Endothelial cell of umbilical vein (primary cell): ENCODE measurements around the gene NCS1. TPM values are rescaled to one million over a fixed set of nuclear protein-coding genes. Genes with fewer than 3 reads are reported as not detected.

ENCODE experiments used
- BruUV-seq: library from RNA; stranded (reverse); fragments of 400-500 nt; replicated peaks from 2 replicates; lab custom pipeline; 2021; lab: Mats Ljungman, UMichigan
- CTCF ChIA-PET: fragments of 300-600, 350-600 bp; sonication (Branson Sonifier 250); formaldehyde crosslinking; loops from one replicate; lab custom pipeline; 2021; ENCODE audit warnings: antibody characterized with exemption, inconsistent platforms; lab: Charles Lee
- POLR2A ChIA-PET: fragments of 300-600, 350-600 bp; sonication (Branson Sonifier 250); formaldehyde crosslinking; loops from one replicate; lab custom pipeline; 2021; ENCODE audit warnings: antibody characterized with exemption, inconsistent platforms; lab: Charles Lee
- DNase-seq: peaks from one replicate; pipeline ENCODE4 v3.0.0-alpha.2; 2011; ENCODE audit warnings: low read depth, low spot score
- FAIRE-seq: peaks from 2 replicates; lab custom pipeline; 2011; peaks lifted over from hg19 to GRCh38; lab: Jason Lieb, UNC
- H2AFZ ChIP-seq: 2 replicates; pipeline ENCODE4 v1.6.0; 2012; ENCODE audit warnings: low read depth, low read length, control low read depth, inconsistent platforms
- H3K27ac ChIP-seq: 2 replicates; pipeline ENCODE4 v1.5.1; 2011; ENCODE audit warnings: low read depth, mild to moderate bottlenecking, control low read depth, low read length, moderate library complexity; ENCODE audit not compliant: insufficient read depth
- H3K27me3 ChIP-seq, 2 experiments: 2 replicates each; pipeline versions ENCODE4 v1.6.0 to v1.6.1; 2011; ENCODE audit warnings: low read length in 2 of 2, mixed read lengths in 1 of 2; ENCODE audit not compliant: control insufficient read depth in 2 of 2, insufficient read depth in 2 of 2
- H3K36me3 ChIP-seq, 2 experiments: 2 replicates in 1 of 2; 3 replicates in 1 of 2; pipeline ENCODE4 v1.5.1; 2011; ENCODE audit warnings: low read length in 2 of 2, mild to moderate bottlenecking in 1 of 2, moderate library complexity in 1 of 2; ENCODE audit not compliant: control insufficient read depth in 2 of 2, insufficient read depth in 2 of 2; ENCODE audit errors: extremely low read depth in 1 of 2
- H3K4me1 ChIP-seq: 3 replicates; pipeline ENCODE4 v1.5.1; 2011; ENCODE audit warnings: mild to moderate bottlenecking, low read length; ENCODE audit not compliant: control insufficient read depth, insufficient read depth; ENCODE audit errors: extremely low read depth
- H3K4me2 ChIP-seq: 2 replicates; pipeline ENCODE4 v1.6.1; 2011; ENCODE audit warnings: low read length, control low read depth, mixed read lengths; ENCODE audit not compliant: insufficient read depth
- H3K4me3 ChIP-seq, 3 experiments: fragments of 200-600 bp in 1 of 3; sonication (generic), shearing (Covaris generic) in 1 of 3; replicated peaks in 1 of 3; 2 replicates each; pipeline ENCODE4 v1.5.1; 2011 to 2016; ENCODE audit warnings: control low read depth in 3 of 3, low read length in 3 of 3, mild to moderate bottlenecking in 2 of 3, inconsistent platforms in 1 of 3, low read depth in 1 of 3, moderate library complexity in 1 of 3; ENCODE audit not compliant: insufficient read depth in 1 of 3
- H3K79me2 ChIP-seq: 2 replicates; pipeline ENCODE4 v1.6.0; 2012; ENCODE audit warnings: low read length, inconsistent platforms; ENCODE audit not compliant: control insufficient read depth, insufficient read depth
- H3K9ac ChIP-seq: replicated peaks from 2 replicates; pipeline ENCODE3; 2011; ENCODE audit warnings: low read length, control low read depth; ENCODE audit not compliant: insufficient read depth; ENCODE audit errors: extremely low read depth
- H3K9me1 ChIP-seq: replicated peaks from 3 replicates; pipeline ENCODE4 v1.6.0; 2011; ENCODE audit warnings: mild to moderate bottlenecking, low read length; ENCODE audit not compliant: control insufficient read depth, insufficient read depth; ENCODE audit errors: extremely low read depth
- H3K9me3 ChIP-seq: replicated peaks from 2 replicates; pipeline ENCODE4 v1.5.1; 2012; ENCODE audit warnings: low read length, inconsistent platforms; ENCODE audit not compliant: control insufficient read depth, insufficient read depth
- H4K20me1 ChIP-seq: replicated peaks from 2 replicates; pipeline ENCODE3; 2011; ENCODE audit warnings: mild to moderate bottlenecking, low read length; ENCODE audit not compliant: control insufficient read depth, insufficient read depth; ENCODE audit errors: extremely low read depth
- EZH2 ChIP-seq: IDR thresholded peaks from 2 replicates; pipeline ENCODE4 v1.6.1; 2012; ENCODE audit warnings: borderline replicate concordance, low read depth, mild to moderate bottlenecking, moderate library complexity, low read length, inconsistent platforms; ENCODE audit not compliant: severe bottlenecking
- FOS ChIP-seq: IDR thresholded peaks from 2 replicates; pipeline ENCODE4 v1.6.1; 2011; ENCODE audit warnings: mild to moderate bottlenecking, low read length, moderate library complexity, borderline replicate concordance; ENCODE audit not compliant: insufficient read depth
- GATA2 ChIP-seq: IDR thresholded peaks from 2 replicates; pipeline ENCODE4 v1.7.0; 2011; ENCODE audit warnings: low read depth, mild to moderate bottlenecking, moderate library complexity, mixed read lengths, low read length; ENCODE audit not compliant: insufficient read length, insufficient read depth
- JUN ChIP-seq: IDR thresholded peaks from 2 replicates; pipeline ENCODE4 v1.6.1; 2011; ENCODE audit warnings: borderline replicate concordance, low read depth; ENCODE audit not compliant: insufficient read length, insufficient read depth
- MYC ChIP-seq: IDR thresholded peaks from one replicate; pipeline ENCODE4 v1.6.1; 2011; ENCODE audit warnings: mild to moderate bottlenecking, low read depth, low read length
- POLR2A ChIP-seq: IDR thresholded peaks from 2 replicates; pipeline ENCODE4 v1.6.1; 2012; ENCODE audit warnings: low read depth, mild to moderate bottlenecking, control low read depth, low read length
- POLR2AphosphoS5 ChIP-seq: IDR thresholded peaks from 2 replicates; pipeline ENCODE4 v1.6.1; 2012; ENCODE audit warnings: low read depth, mild to moderate bottlenecking, control low read depth, low read length, moderate library complexity; ENCODE audit not compliant: insufficient read depth
- dilution Hi-C: fragments of 300-500 bp; cut with MboI; formaldehyde crosslinking; loops from one replicate; pipeline ENCODE4 v1.15.0; 2019; ENCODE audit warnings: low sequenced_read_pairs; ENCODE audit not compliant: extremely low pct_ligation_motif_present
- intact Hi-C: fragments of 100-400 bp; cut with micrococcal nuclease; formaldehyde crosslinking; loops from one replicate; pipeline ENCODE4 v1.10.0; 2022
- polyA plus RNA-seq, 4 experiments: library from polyadenylated mRNA; depleted of rRNA in 3 of 4; stranded (reverse) in 3 of 4; unstranded in 1 of 4; fragments of >200 nt; gene quantifications; 2 replicates each; pipeline versions ENCODE4 v1.2.1 to v1.2.3, GENCODE V29; 2011 to 2012; ENCODE audit warnings: missing spikeins in 1 of 4
- total RNA-seq: library from RNA; stranded (reverse); gene quantifications from 2 replicates; pipeline ENCODE4 v1.2.3, GENCODE V29; 2021
- TF ChIP-seq, protein P1 (sequence below): IDR thresholded peaks from 2 replicates; pipeline ENCODE4 v1.6.1; 2011; ENCODE audit not compliant: insufficient read depth, insufficient read length
- TF ChIP-seq, protein P2 (sequence below), 2 donors: IDR thresholded peaks; 1 replicate in 1 of 2; 2 replicates in 1 of 2; pipeline ENCODE4 v1.5.1; 2011; ENCODE audit warnings: low read length in 2 of 2, mild to moderate bottlenecking in 2 of 2, moderate library complexity in 2 of 2, control low read depth in 1 of 2, inconsistent platforms in 1 of 2, low read depth in 1 of 2; ENCODE audit not compliant: insufficient read depth in 1 of 2; ENCODE audit errors: extremely low read depth in 1 of 2

Gene NCS1
- total and polyA plus RNA-seq, 2 donors (not counting 3 experiments of a cell fraction or from before 2014, with no cell fraction given): 53.6 to 77.4 TPM

DNA sequence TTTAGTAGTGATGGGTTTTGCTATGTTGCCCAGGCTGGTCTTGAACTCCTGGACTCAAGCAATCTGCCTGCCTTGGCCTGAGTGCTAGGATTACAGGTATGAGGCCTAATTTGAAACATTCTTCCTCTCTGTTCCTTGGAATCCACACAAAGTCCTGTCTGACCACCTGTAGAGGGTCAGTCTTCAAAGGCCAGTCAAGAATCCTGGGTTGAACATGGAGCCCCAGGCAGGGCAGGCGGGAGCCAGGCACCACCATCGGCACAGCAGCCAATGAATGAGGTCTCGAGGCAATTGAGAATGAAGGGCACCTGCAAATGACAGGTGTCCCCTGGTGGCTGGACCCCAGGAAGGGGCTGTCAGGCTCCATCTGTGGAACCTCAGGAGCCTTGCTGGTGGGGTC, 17.4 kb upstream of the NCS1 start:
- CTCF ChIA-PET: interaction anchor here (0.5 to 1.4 kb wide), 2 partner anchors 10 to 119 kb away, joined by 3 read pairs; no protein-coding TSS in a partner anchor

More for the DNA sequence above, 17.4 kb upstream of the NCS1 start:
- POLR2A ChIA-PET: interaction anchor here (0.6 kb wide), 2 partner anchors 10 to 51 kb away, joined by 3 read pairs; no protein-coding TSS in a partner anchor
- H3K79me2 ChIP-seq: no peaks in the 10 kb centered on the region
- no peak overlapping the region for H3K4me3 ChIP-seq
- no peak overlapping the region for H2AFZ ChIP-seq
- DNase-seq (no peak), FAIRE-seq (no peak)
- intact Hi-C loops (no loop called here), dilution Hi-C loops (no loop called here)
- no peak for TF ChIP-seq EZH2
- TF ChIP-seq POLR2A: no peak
- TF ChIP-seq, protein P1, sequence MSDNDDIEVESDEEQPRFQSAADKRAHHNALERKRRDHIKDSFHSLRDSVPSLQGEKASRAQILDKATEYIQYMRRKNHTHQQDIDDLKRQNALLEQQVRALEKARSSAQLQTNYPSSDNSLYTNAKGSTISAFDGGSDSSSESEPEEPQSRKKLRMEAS: no peak
- TF ChIP-seq MYC: no peak
- TF ChIP-seq JUN: no peak
- TF ChIP-seq, protein P2, sequence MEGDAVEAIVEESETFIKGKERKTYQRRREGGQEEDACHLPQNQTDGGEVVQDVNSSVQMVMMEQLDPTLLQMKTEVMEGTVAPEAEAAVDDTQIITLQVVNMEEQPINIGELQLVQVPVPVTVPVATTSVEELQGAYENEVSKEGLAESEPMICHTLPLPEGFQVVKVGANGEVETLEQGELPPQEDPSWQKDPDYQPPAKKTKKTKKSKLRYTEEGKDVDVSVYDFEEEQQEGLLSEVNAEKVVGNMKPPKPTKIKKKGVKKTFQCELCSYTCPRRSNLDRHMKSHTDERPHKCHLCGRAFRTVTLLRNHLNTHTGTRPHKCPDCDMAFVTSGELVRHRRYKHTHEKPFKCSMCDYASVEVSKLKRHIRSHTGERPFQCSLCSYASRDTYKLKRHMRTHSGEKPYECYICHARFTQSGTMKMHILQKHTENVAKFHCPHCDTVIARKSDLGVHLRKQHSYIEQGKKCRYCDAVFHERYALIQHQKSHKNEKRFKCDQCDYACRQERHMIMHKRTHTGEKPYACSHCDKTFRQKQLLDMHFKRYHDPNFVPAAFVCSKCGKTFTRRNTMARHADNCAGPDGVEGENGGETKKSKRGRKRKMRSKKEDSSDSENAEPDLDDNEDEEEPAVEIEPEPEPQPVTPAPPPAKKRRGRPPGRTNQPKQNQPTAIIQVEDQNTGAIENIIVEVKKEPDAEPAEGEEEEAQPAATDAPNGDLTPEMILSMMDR (IDR thresholded peaks at IDR 0.05; ENCODE audit: extremely low read depth in 1 of 2, insufficient read depth in 1 of 2, low read depth in 1 of 2, low read length in 2 of 2): no peak
- no peak for TF ChIP-seq GATA2
- no peak for TF ChIP-seq POLR2AphosphoS5
- no peak for TF ChIP-seq FOS
- H3K4me2 ChIP-seq: no peak overlapping the region
- H3K36me3 ChIP-seq: no peaks in the 10 kb centered on the region
- no peaks in the 10 kb centered on the region for H3K9me3 ChIP-seq
- no peaks in the 10 kb centered on the region for H4K20me1 ChIP-seq
- BruUV-seq: no TSS peak
- peaks cover 0 to 2% of the 10 kb centered on the region in 2 experiments for H3K27me3 ChIP-seq
- no peak overlapping the region for H3K9ac ChIP-seq
- peaks cover 2% of the 10 kb centered on the region for H3K4me1 ChIP-seq
- H3K9me1 ChIP-seq: no peaks in the 10 kb centered on the region
- no peak overlapping the region for H3K27ac ChIP-seq
